IMR-90 (cell line): Measurements from ENCODE around the gene AGPAT1. TPM values are rescaled to one million over a fixed set of nuclear protein-coding genes. Genes with fewer than 3 reads are reported as not detected.

Experiments used
- ATAC-seq: fragments of 200-7000 bp; cut with Tn5 transposase; 2 replicates; pipeline ENCODE4 v1.9.1; 2020; ENCODE audit warnings: low read depth, mild to moderate bottlenecking, moderate library complexity
- BruUV-seq: library from RNA; stranded (reverse); fragments of 400-500 nt; replicated peaks from 2 replicates; lab custom pipeline; 2021; lab: Mats Ljungman, UMichigan
- CTCF ChIA-PET: fragments of 300-600 bp; formaldehyde crosslinking; extraction: SDS; loops from one replicate; lab custom pipeline; 2021; ENCODE audit warnings: antibody characterized with exemption; lab: Yijun Ruan, JAX
- POLR2A ChIA-PET: fragments of 300-600 bp; sonication (Branson Sonifier 250); formaldehyde crosslinking; loops from one replicate; lab custom pipeline; 2022; ENCODE audit warnings: antibody characterized with exemption; ENCODE audit not compliant: unreplicated experiment; lab: Charles Lee
- DNase-seq: peaks from one replicate; pipeline ENCODE4 v3.0.0; 2013
- H2AFZ ChIP-seq: replicated peaks from 2 replicates; pipeline ENCODE3; 2013; ENCODE audit warnings: low read length, mild to moderate bottlenecking; ENCODE audit not compliant: poor library complexity
- H2AK5ac ChIP-seq: 2 replicates; pipeline ENCODE4 v1.6.1; 2013; ENCODE audit warnings: low read depth, low read length, inconsistent platforms
- H2AK9ac ChIP-seq: replicated peaks from 2 replicates; pipeline ENCODE3; 2013; ENCODE audit warnings: mild to moderate bottlenecking, low read depth, low read length, moderate library complexity; ENCODE audit not compliant: poor library complexity
- H2BK120ac ChIP-seq: 2 replicates; pipeline ENCODE4 v1.6.1; 2013; ENCODE audit warnings: low read depth, low read length, inconsistent platforms
- H2BK15ac ChIP-seq: 3 replicates; pipeline ENCODE4 v1.6.1; 2013; ENCODE audit warnings: low read depth, low read length, inconsistent platforms
- H2BK20ac ChIP-seq: 2 replicates; pipeline ENCODE4 v1.6.1; 2013; ENCODE audit warnings: low read depth, mild to moderate bottlenecking, inconsistent platforms, low read length, moderate library complexity
- H2BK5ac ChIP-seq: 2 replicates; pipeline ENCODE4 v1.6.1; 2013; ENCODE audit warnings: mild to moderate bottlenecking, low read depth, low read length, inconsistent platforms; ENCODE audit not compliant: poor library complexity, severe bottlenecking
- H3K14ac ChIP-seq: replicated peaks from 2 replicates; pipeline ENCODE4 v1.6.1; 2013; ENCODE audit warnings: low read depth, low read length, inconsistent platforms
- H3K18ac ChIP-seq: 2 replicates; pipeline ENCODE4 v1.6.1; 2013; ENCODE audit warnings: low read depth, low read length, control low read depth
- H3K23ac ChIP-seq: 2 replicates; pipeline ENCODE4 v1.6.1; 2013; ENCODE audit warnings: low read depth, low read length, inconsistent platforms
- H3K27ac ChIP-seq: 2 replicates; pipeline ENCODE4 v1.5.1; 2013; ENCODE audit warnings: mild to moderate bottlenecking, control low read depth, low read length; ENCODE audit not compliant: insufficient read depth
- H3K27me3 ChIP-seq: 2 replicates; pipeline ENCODE4 v1.6.1; 2013; ENCODE audit warnings: low read length; ENCODE audit not compliant: control insufficient read depth, insufficient read depth
- H3K36me3 ChIP-seq: 2 replicates; pipeline ENCODE4 v1.6.1; 2013; ENCODE audit warnings: low read length, mixed read lengths; ENCODE audit not compliant: control insufficient read depth, insufficient read depth
- H3K4ac ChIP-seq: 2 replicates; pipeline ENCODE4 v1.6.1; 2013; ENCODE audit warnings: low read depth, low read length, inconsistent platforms
- H3K4me1 ChIP-seq: 2 replicates; pipeline ENCODE4 v1.6.1; 2013; ENCODE audit warnings: low read length, mixed read lengths; ENCODE audit not compliant: control insufficient read depth, insufficient read depth
- H3K4me2 ChIP-seq: 2 replicates; pipeline ENCODE4 v1.6.1; 2013; ENCODE audit warnings: low read depth, mild to moderate bottlenecking, control low read depth, low read length, moderate library complexity
- H3K4me3 ChIP-seq: 2 replicates; pipeline ENCODE4 v1.5.1; 2013; ENCODE audit warnings: low read depth, mild to moderate bottlenecking, control low read depth, low read length, moderate library complexity; ENCODE audit not compliant: insufficient read depth
- H3K56ac ChIP-seq: 2 replicates; pipeline ENCODE4 v1.6.1; 2013; ENCODE audit warnings: low read length, inconsistent platforms; ENCODE audit not compliant: insufficient read depth; ENCODE audit errors: extremely low read depth
- H3K79me1 ChIP-seq, 2 experiments: 2 replicates each; pipeline ENCODE4 v1.6.1; 2013; ENCODE audit warnings: low read length in 2 of 2, inconsistent platforms in 1 of 2, low read depth in 1 of 2
- H3K9ac ChIP-seq: 2 replicates; pipeline ENCODE4 v1.6.1; 2013; ENCODE audit warnings: low read depth, low read length, control low read depth
- H3K9me1 ChIP-seq: 2 replicates; pipeline ENCODE4 v1.6.1; 2013; ENCODE audit warnings: low read length, inconsistent platforms; ENCODE audit not compliant: insufficient read depth
- H3K9me3 ChIP-seq: 2 replicates; pipeline ENCODE4 v1.6.1; 2013; ENCODE audit warnings: low read length; ENCODE audit not compliant: control insufficient read depth, insufficient read depth
- H4K20me1 ChIP-seq: 2 replicates; pipeline ENCODE4 v1.6.1; 2013; ENCODE audit warnings: low read length, inconsistent platforms; ENCODE audit not compliant: insufficient read depth
- H4K5ac ChIP-seq: 2 replicates; pipeline ENCODE4 v1.6.1; 2013; ENCODE audit warnings: mild to moderate bottlenecking, low read depth, low read length, control low read depth
- H4K8ac ChIP-seq, 2 experiments: 2 replicates each; pipeline ENCODE4 v1.6.1; 2013; ENCODE audit warnings: low read depth in 2 of 2, low read length in 2 of 2, control low read depth in 1 of 2, inconsistent platforms in 1 of 2
- H4K91ac ChIP-seq: 2 replicates; pipeline ENCODE4 v1.6.1; 2013; ENCODE audit warnings: low read depth, low read length, inconsistent platforms; ENCODE audit not compliant: insufficient read depth
- BHLHE40 ChIP-seq: fragments of 150-350 bp; IDR thresholded peaks from 2 replicates; pipeline ENCODE4 v1.6.1; 2016; ENCODE audit warnings: mild to moderate bottlenecking, low read depth, low read length
- CEBPB ChIP-seq: IDR thresholded peaks from 2 replicates; pipeline ENCODE4 v1.6.1; 2012; ENCODE audit warnings: low read depth, low read length, improper control_type of control experiment
- CHD1 ChIP-seq: IDR thresholded peaks from 2 replicates; pipeline ENCODE4 v1.6.1; 2012; ENCODE audit warnings: low read depth, low read length, improper control_type of control experiment
- CTCF ChIP-seq: conservative IDR thresholded peaks from 2 replicates; pipeline ENCODE4 v1.5.1; 2012; ENCODE audit warnings: mild to moderate bottlenecking, low read depth, low read length, improper control_type of control experiment
- ELK1 ChIP-seq: fragments of 150-350 bp; IDR thresholded peaks from 2 replicates; pipeline ENCODE4 v1.6.1; 2016; ENCODE audit warnings: low read depth, mild to moderate bottlenecking, low read length, moderate library complexity, borderline replicate concordance
- FOS ChIP-seq: fragments of 150-350 bp; IDR thresholded peaks from 2 replicates; pipeline ENCODE4 v1.6.1; 2016; ENCODE audit warnings: low read depth, low read length
- MAFK ChIP-seq: IDR thresholded peaks from 2 replicates; pipeline ENCODE4 v1.6.1; 2012; ENCODE audit warnings: low read depth, low read length, improper control_type of control experiment
- MXI1 ChIP-seq: IDR thresholded peaks from 2 replicates; pipeline ENCODE4 v1.6.1; 2012; ENCODE audit warnings: low read depth, mild to moderate bottlenecking, low read length, moderate library complexity, borderline replicate concordance
- NFE2L2 ChIP-seq: fragments of 150-350 bp; IDR thresholded peaks from 2 replicates; pipeline ENCODE4 v1.6.1; 2016; ENCODE audit warnings: low read depth, mild to moderate bottlenecking, low read length
- POLR2A ChIP-seq: IDR thresholded peaks from 2 replicates; pipeline ENCODE4 v1.6.1; 2012; ENCODE audit warnings: mild to moderate bottlenecking, low read depth, low read length
- RAD21 ChIP-seq: IDR thresholded peaks from 2 replicates; pipeline ENCODE4 v1.6.1; 2012; ENCODE audit warnings: low read length, improper control_type of control experiment
- RFX5 ChIP-seq: IDR thresholded peaks from 2 replicates; pipeline ENCODE4 v1.8.0; 2012; ENCODE audit warnings: low read depth, mild to moderate bottlenecking, low read length, moderate library complexity
- USF2 ChIP-seq: fragments of 150-350 bp; IDR thresholded peaks from 2 replicates; pipeline ENCODE4 v1.6.1; 2017; ENCODE audit warnings: mild to moderate bottlenecking, antibody characterized with exemption, low read length, low read depth
- WGBS, 2 experiments: methylation state at CpG; one replicate each; pipeline versions ENCODE4 v1.1.5 to v1.1.7; 2013; ENCODE audit warnings: missing lambda C conversion rate in 2 of 2; ENCODE audit not compliant: insufficient read length in 1 of 2; ENCODE audit errors: extremely low coverage in 2 of 2; 5-methylcytosine and 5-hydroxymethylcytosine counted together
- dilution Hi-C: fragments of 300-500 bp; cut with HindIII; formaldehyde crosslinking; loops from one replicate; pipeline ENCODE4 v1.14.3; 2018; ENCODE audit warnings: low sequenced_read_pairs; ENCODE audit not compliant: unreplicated experiment
- in situ Hi-C: fragments of 300-500 bp; cut with MboI; formaldehyde crosslinking; loops from 3 replicates; pipeline ENCODE4 v1.14.3; 2019; ENCODE audit warnings: low sequenced_read_pairs, inconsistent platforms, mixed read lengths
- intact Hi-C: fragments of 100-400 bp; cut with micrococcal nuclease; formaldehyde crosslinking; loops from 2 replicates; pipeline ENCODE4 v1.10.0; 2022
- polyA plus RNA-seq, 3 experiments: library from polyadenylated mRNA; depleted of rRNA; stranded (reverse); fragments of >200 nt; gene quantifications; 2 replicates each; pipeline ENCODE4 v1.2.3, GENCODE V29; 2012; ENCODE audit warnings: low replicate concordance in 1 of 3
- total RNA-seq: library from RNA; depleted of rRNA; stranded (reverse); fragments of >200 nt; gene quantifications from 2 replicates; pipeline ENCODE4 v1.2.3, GENCODE V29; 2012

The AGPAT1 gene
- total and polyA plus RNA-seq, 2 of the 4 experiments (the other 2 are of a cell fraction), result 27.2 to 116 TPM

- no peak for TF ChIP-seq FOS
Observed at GRCh38 chr6:32200711-32201475, 25.0 kb upstream of the AGPAT1 start (continued).

- Histone ChIP-seq H3K18ac (no peak overlapping the region), H3K4me1 (peaks cover 3% of the 10 kb centered on the region; the same call in 1 of the 2 replicates), H3K27me3 (peaks cover 7% of the 10 kb centered on the region; the same call in 1 of the 2 replicates), H4K5ac (no peak overlapping the region), H4K20me1 (no peaks in the 10 kb centered on the region), H3K4me2 (no peak overlapping the region), H2AK5ac (no peak overlapping the region), H3K36me3 (no peaks in the 10 kb centered on the region), H2BK20ac (no peak overlapping the region), H3K4ac (no peak overlapping the region), H2AK9ac (no peak overlapping the region), H3K14ac (no peak overlapping the region), H2BK120ac (no peak overlapping the region), H3K9me3 (no peaks in the 10 kb centered on the region), H2BK15ac (no peak overlapping the region), H3K4me3 (no peak overlapping the region), H3K79me1 (peaks cover 6 to 13% of the 10 kb centered on the region in 2 experiments), H2BK5ac (no peak overlapping the region), H3K27ac (no peak overlapping the region), H3K23ac (no peak overlapping the region), H3K56ac (no peak overlapping the region), H4K91ac (no peak overlapping the region), H2AFZ (no peak overlapping the region), H4K8ac (no peak overlapping the region), H3K9ac (no peak overlapping the region), H3K9me1 (peaks cover 13% of the 10 kb centered on the region)
- ATAC-seq, result no peak
- in situ Hi-C loops (loop anchor here (25.0 kb wide), 1 partner anchor 763 kb away; the partner anchor contains the start of genes BRD2 and HLA-DMA), dilution Hi-C loops (no loop called here), intact Hi-C loops (loop anchor here (1.0 kb wide), 1 partner anchor 52 kb away; no protein-coding TSS in a partner anchor)
- BruUV-seq, result no TSS peak
- POLR2A ChIA-PET, result no interaction called here
- no peak for DNase-seq
- CTCF ChIA-PET, result no interaction called here
- WGBS, 2 experiments, result 97% methylated on average over 7 of the region's 17 CpGs; no CpG with 5 or more reads in 1 of the 2 experiments
- TF ChIP-seq BHLHE40 (no peak), POLR2A (no peak), MAFK (no peak), NFE2L2 (no peak), RAD21 (no peak), USF2 (no peak), ELK1 (no peak), CTCF (no peak), RFX5 (no peak), FOS (no peak), CEBPB (no peak), CHD1 (no peak), MXI1 (no peak)
Observed at GRCh38 chr6:32198866-32199265, 23.0 kb upstream of the AGPAT1 start.
